H1 (cell line): ENCODE measurements around the gene SLC25A21. TPM values are rescaled to one million over a fixed set of nuclear protein-coding genes. Genes with fewer than 3 reads are reported as not detected.

ENCODE experiments used
- CTCF ChIA-PET: fragments of 300-600 bp; sonication (Branson Sonifier 250); formaldehyde crosslinking; loops from one replicate; lab custom pipeline; 2021; ENCODE audit not compliant: partially characterized antibody; lab: Charles Lee
- POLR2A ChIA-PET: fragments of 300-600 bp; sonication (Branson Sonifier 250); formaldehyde crosslinking; loops from one replicate; lab custom pipeline; 2021; ENCODE audit warnings: inconsistent platforms; ENCODE audit not compliant: partially characterized antibody; lab: Charles Lee
- DNase-seq, 2 experiments: peaks; one replicate each; pipeline versions ENCODE4 v3.0.0 to v3.0.0-alpha.2; 2010 to 2022; ENCODE audit warnings: low spot score in 2 of 2, low read depth in 1 of 2, mixed read lengths in 1 of 2
- FAIRE-seq: peaks from 2 replicates; lab custom pipeline; 2011; peaks lifted over from hg19 to GRCh38; lab: Jason Lieb, UNC
- H2AFZ ChIP-seq: 2 replicates; pipeline ENCODE4 v1.8.1; 2012; ENCODE audit warnings: low read length, inconsistent platforms
- H2AK5ac ChIP-seq: 2 replicates; pipeline ENCODE4 v1.6.1; 2013; ENCODE audit warnings: low read depth, low read length
- H2BK120ac ChIP-seq: replicated peaks from 2 replicates; pipeline ENCODE3; 2013; ENCODE audit warnings: low read depth, low read length, inconsistent platforms
- H2BK12ac ChIP-seq: 2 replicates; pipeline ENCODE4 v1.6.1; 2013; ENCODE audit warnings: low read depth, low read length
- H2BK15ac ChIP-seq: 2 replicates; pipeline ENCODE4 v1.6.1; 2013; ENCODE audit warnings: low read length
- H2BK20ac ChIP-seq: 2 replicates; pipeline ENCODE4 v1.6.1; 2013; ENCODE audit warnings: low read length
- H2BK5ac ChIP-seq: 2 replicates; pipeline ENCODE4 v1.6.1; 2013; ENCODE audit warnings: low read depth, low read length
- H3K14ac ChIP-seq: 2 replicates; pipeline ENCODE4 v1.6.1; 2013; ENCODE audit warnings: inconsistent platforms; ENCODE audit not compliant: insufficient read length
- H3K18ac ChIP-seq: 2 replicates; pipeline ENCODE4 v1.6.1; 2013; ENCODE audit warnings: low read length; ENCODE audit errors: extremely low read depth
- H3K23ac ChIP-seq: 2 replicates; pipeline ENCODE4 v1.6.1; 2013; ENCODE audit warnings: inconsistent platforms; ENCODE audit not compliant: insufficient read length
- H3K23me2 ChIP-seq: 2 replicates; pipeline ENCODE4 v1.6.1; 2013; ENCODE audit warnings: low read depth, low read length
- H3K27ac ChIP-seq: 2 replicates; pipeline ENCODE4 v1.6.1; 2011; ENCODE audit warnings: low read depth, low read length, inconsistent platforms
- H3K27me3 ChIP-seq, 4 experiments: replicated peaks in 1 of 4; 1 replicate in 1 of 4; 2 replicates in 3 of 4; pipeline versions ENCODE4 v1.6.1 to v1.8.1; 2011 to 2013; ENCODE audit warnings: low read length in 3 of 4, mild to moderate bottlenecking in 3 of 4, inconsistent platforms in 2 of 4, mixed read lengths in 2 of 4, moderate library complexity in 1 of 4; ENCODE audit not compliant: control insufficient read depth in 3 of 4, insufficient read depth in 3 of 4; ENCODE audit errors: extremely low read depth in 1 of 4
- H3K36me3 ChIP-seq, 4 experiments: 2 replicates each; pipeline versions ENCODE4 v1.6.1 to v1.8.1; 2011 to 2013; ENCODE audit warnings: mild to moderate bottlenecking in 4 of 4, low read length in 3 of 4, moderate library complexity in 2 of 4, control low read depth in 1 of 4, inconsistent platforms in 1 of 4; ENCODE audit not compliant: insufficient read depth in 4 of 4, control insufficient read depth in 2 of 4
- H3K4ac ChIP-seq: replicated peaks from 2 replicates; pipeline ENCODE3; 2013; ENCODE audit warnings: low read length, low read depth, mixed read lengths, inconsistent platforms; ENCODE audit not compliant: insufficient read length
- H3K4me1 ChIP-seq, 4 experiments: replicated peaks in 1 of 4; 1 replicate in 1 of 4; 2 replicates in 3 of 4; pipeline versions ENCODE4 v1.6.1 to v1.8.1; 2011 to 2013; ENCODE audit warnings: low read length in 3 of 4, inconsistent platforms in 2 of 4, mixed read lengths in 1 of 4; ENCODE audit not compliant: insufficient read depth in 4 of 4, control insufficient read depth in 3 of 4
- H3K4me2 ChIP-seq, 2 experiments: 2 replicates each; pipeline versions ENCODE4 v1.6.1 to v1.8.1; 2011 to 2013; ENCODE audit warnings: low read depth in 2 of 2, low read length in 2 of 2, control low read depth in 1 of 2, inconsistent platforms in 1 of 2, mild to moderate bottlenecking in 1 of 2; ENCODE audit not compliant: insufficient read depth in 1 of 2
- H3K4me3 ChIP-seq, 4 experiments: fragments of 200-600, 300-600 bp in 1 of 4; sonication (generic), shearing (Covaris generic), sonication (Bioruptor Twin) in 1 of 4; 2 replicates each; pipeline versions ENCODE4 v1.5.1 to v1.8.1; 2011 to 2016; ENCODE audit warnings: low read length in 4 of 4, low read depth in 3 of 4, control low read depth in 2 of 4, inconsistent platforms in 2 of 4, mild to moderate bottlenecking in 2 of 4, mixed read lengths in 1 of 4, moderate library complexity in 1 of 4; ENCODE audit not compliant: insufficient read depth in 2 of 4; ENCODE audit errors: extremely low read depth in 1 of 4
- H3K56ac ChIP-seq: replicated peaks from 2 replicates; pipeline ENCODE3; 2013; ENCODE audit warnings: low read depth, mild to moderate bottlenecking, mixed read lengths, low read length, inconsistent platforms; ENCODE audit not compliant: insufficient read length
- H3K79me1 ChIP-seq: 2 replicates; pipeline ENCODE4 v1.6.1; 2013; ENCODE audit warnings: low read depth, low read length, control low read depth
- H3K79me2 ChIP-seq, 2 experiments: 2 replicates each; pipeline versions ENCODE4 v1.6.1 to v1.8.1; 2012 to 2013; ENCODE audit warnings: low read length in 2 of 2, mild to moderate bottlenecking in 2 of 2, inconsistent platforms in 1 of 2; ENCODE audit not compliant: insufficient read depth in 2 of 2, control insufficient read depth in 1 of 2
- H3K9ac ChIP-seq, 4 experiments: replicated peaks in 1 of 4; 1 replicate in 1 of 4; 2 replicates in 3 of 4; pipeline versions ENCODE4 v1.6.1 to v1.8.1; 2011 to 2013; ENCODE audit warnings: low read depth in 3 of 4, low read length in 3 of 4, control low read depth in 2 of 4, mild to moderate bottlenecking in 2 of 4, moderate library complexity in 2 of 4, inconsistent platforms in 1 of 4; ENCODE audit errors: extremely low read depth in 1 of 4
- H3K9me3 ChIP-seq, 2 experiments: 2 replicates each; pipeline versions ENCODE4 v1.6.1 to v1.8.1; 2012 to 2013; ENCODE audit warnings: mild to moderate bottlenecking in 2 of 2, moderate library complexity in 2 of 2, control low read depth in 1 of 2, inconsistent platforms in 1 of 2, low read depth in 1 of 2, low read length in 1 of 2, mixed read lengths in 1 of 2; ENCODE audit not compliant: insufficient read depth in 2 of 2
- H4K20me1 ChIP-seq, 2 experiments: replicated peaks in 1 of 2; 2 replicates each; pipeline versions ENCODE3 to v1.8.1; 2011 to 2013; ENCODE audit warnings: inconsistent platforms in 2 of 2, low read length in 2 of 2, mild to moderate bottlenecking in 1 of 2; ENCODE audit not compliant: insufficient read depth in 2 of 2, control insufficient read depth in 1 of 2
- H4K5ac ChIP-seq: 2 replicates; pipeline ENCODE4 v1.6.1; 2013; ENCODE audit warnings: low read length, low read depth, mixed read lengths, inconsistent platforms; ENCODE audit not compliant: insufficient read length
- H4K8ac ChIP-seq: 2 replicates; pipeline ENCODE4 v1.8.0; 2013; ENCODE audit warnings: mild to moderate bottlenecking, moderate library complexity, low read length, inconsistent platforms; ENCODE audit not compliant: insufficient read depth; ENCODE audit errors: extremely low read depth
- H4K91ac ChIP-seq: replicated peaks from 2 replicates; pipeline ENCODE3; 2013; ENCODE audit warnings: low read length, mixed read lengths, inconsistent platforms; ENCODE audit not compliant: insufficient read length
- JUN ChIP-seq: IDR thresholded peaks from 2 replicates; pipeline ENCODE4 v1.6.1; 2011; ENCODE audit warnings: low read depth, mild to moderate bottlenecking, improper control_type of control experiment, low read length
- SP2 ChIP-seq: IDR thresholded peaks from 2 replicates; pipeline ENCODE4 v1.6.1; 2012; ENCODE audit warnings: mild to moderate bottlenecking, low read length, inconsistent platforms
- SUZ12 ChIP-seq: fragments of 200-600 bp; sonication (generic); IDR thresholded peaks from 2 replicates; pipeline ENCODE4 v1.6.1; 2012; ENCODE audit warnings: mild to moderate bottlenecking, inconsistent platforms, low read length, moderate library complexity, mixed read lengths
- TBP ChIP-seq: IDR thresholded peaks from 2 replicates; pipeline ENCODE4 v1.6.1; 2011; ENCODE audit warnings: low read depth, low read length, improper control_type of control experiment
- ZNF274 ChIP-seq: IDR thresholded peaks from 2 replicates; pipeline ENCODE4 v1.7.0; 2012; ENCODE audit warnings: low read length, borderline replicate concordance; ENCODE audit errors: extremely low read depth
- WGBS, 2 experiments: shearing (Covaris generic) in 1 of 2; methylation state at CpG; one replicate each; pipeline versions ENCODE4 v1.1.6 to v1.1.7; 2013 to 2015; ENCODE audit warnings: low lambda C conversion rate in 2 of 2, mixed read lengths in 2 of 2, inconsistent platforms in 1 of 2, low coverage in 1 of 2, missing lambda C conversion rate in 1 of 2; ENCODE audit not compliant: insufficient replicate concordance in 2 of 2, insufficient coverage in 1 of 2, insufficient read length in 1 of 2; ENCODE audit errors: extremely low coverage in 1 of 2, missing lambda C conversion rate in 1 of 2; 5-methylcytosine and 5-hydroxymethylcytosine counted together
- polyA plus RNA-seq, 7 experiments: library from polyadenylated mRNA; depleted of rRNA in 3 of 7; stranded (reverse) in 5 of 7; unstranded in 2 of 7; fragments of >200 nt in 5 of 7; fragments of 200-250 nt in 2 of 7; gene quantifications; 1 replicate in 5 of 7; 2 replicates in 1 of 7; 4 replicates in 1 of 7; pipeline versions ENCODE4 v1.2.1 to v1.2.3, GENCODE V29; 2011 to 2013; ENCODE audit warnings: missing spikeins in 2 of 7, mixed read lengths in 2 of 7
- total RNA-seq: library from RNA; stranded (reverse); fragmentation: NEBNext Ultra II Directional; extraction: Animal tissue kit (Norgen Biotek cat#: 25700); gene quantifications from 2 replicates; pipeline ENCODE4 v1.2.1, GENCODE V29; 2021

Gene SLC25A21
- total and polyA plus RNA-seq, 2 of the 8 experiments (the other 6 are each of a cell fraction or from before 2014, with no cell fraction given), result 6.9 to 15.7 TPM

- FAIRE-seq (no peak), DNase-seq (no peak)
- Histone ChIP-seq H3K56ac (no peak overlapping the region), H2BK20ac (no peak overlapping the region), H3K79me1 (no peaks in the 10 kb centered on the region), H3K79me2 (no peaks in the 10 kb centered on the region), H4K8ac (no peak overlapping the region), H3K9me3 (no peaks in the 10 kb centered on the region), H3K27me3 (no peaks in the 10 kb centered on the region), H3K4me3 (no peak overlapping the region), H3K14ac (no peak overlapping the region), H3K36me3 (no peaks in the 10 kb centered on the region), H3K23ac (no peak overlapping the region), H2AK5ac (no peak overlapping the region), H3K4me2 (no peak overlapping the region), H2AFZ (no peak overlapping the region), H2BK15ac (no peak overlapping the region), H3K4ac (no peak overlapping the region), H2BK5ac (no peak overlapping the region), H3K18ac (no peak overlapping the region), H3K27ac (no peak overlapping the region), H2BK12ac (no peak overlapping the region), H3K23me2 (no peaks in the 10 kb centered on the region), H4K91ac (no peak overlapping the region), H4K5ac (no peak overlapping the region), H4K20me1 (no peaks in the 10 kb centered on the region), H3K9ac (no peak overlapping the region), H3K4me1 (no peaks in the 10 kb centered on the region), H2BK120ac (no peak overlapping the region)
- 81% methylated on average over 4 of the region's 4 CpGs; no CpG with 5 or more reads in 1 of the 2 experiments for WGBS, 2 experiments
- ChIA-PET CTCF (no interaction called here), POLR2A (interaction anchor here (1.1 to 2.5 kb wide), 2 partner anchors 7 to 9 kb away, joined by 3 to 10 read pairs; partner anchors contain the start of gene SLC25A21)
- no peak for TF ChIP-seq ZNF274
- no peak for TF ChIP-seq TBP
- no peak for TF ChIP-seq SP2
- TF ChIP-seq JUN, result no peak
- no peak for TF ChIP-seq SUZ12
These were observed 7.6 kb upstream of the SLC25A21 start for GRCh38 chr14:37179896-37180502.
